ENCODE measurements around the gene ANKS1B. TPM values are rescaled to one million over a fixed set of nuclear protein-coding genes. Genes with fewer than 3 reads are reported as not detected.

The ANKS1B gene
- polyA plus RNA-seq, 3 donors: not detected

DNA sequence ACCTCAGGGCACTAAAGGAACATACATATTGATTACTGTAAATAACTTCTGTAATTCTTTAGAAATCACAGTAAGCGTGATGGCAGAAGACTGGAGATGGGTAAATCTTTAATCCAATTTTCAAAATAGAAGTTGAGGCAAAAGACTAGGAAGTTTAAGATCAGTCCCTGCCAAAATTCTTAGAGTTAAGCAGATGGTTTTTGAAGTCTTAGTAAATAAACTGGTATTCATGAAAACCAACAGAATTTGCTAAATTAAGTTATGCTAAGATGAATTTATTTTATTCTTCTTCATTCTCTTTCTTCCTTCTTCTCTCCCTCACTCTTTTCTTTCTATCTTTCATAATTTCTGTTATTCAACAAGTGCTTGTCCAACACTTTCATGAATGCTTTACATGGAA, 435.5 kb downstream of the ANKS1B start:
- no peaks in the 10 kb centered on the region for H3K36me3 Mint-ChIP-seq
- no peaks in the 10 kb centered on the region for H3K27me3 Mint-ChIP-seq (ENCODE audit: low read depth in 3 of 3)
- no peak overlapping the region for H3K27ac ChIP-seq (ENCODE audit: low read depth in 1 of 2, low read length in 2 of 2)
- TF ChIP-seq, protein P1, sequence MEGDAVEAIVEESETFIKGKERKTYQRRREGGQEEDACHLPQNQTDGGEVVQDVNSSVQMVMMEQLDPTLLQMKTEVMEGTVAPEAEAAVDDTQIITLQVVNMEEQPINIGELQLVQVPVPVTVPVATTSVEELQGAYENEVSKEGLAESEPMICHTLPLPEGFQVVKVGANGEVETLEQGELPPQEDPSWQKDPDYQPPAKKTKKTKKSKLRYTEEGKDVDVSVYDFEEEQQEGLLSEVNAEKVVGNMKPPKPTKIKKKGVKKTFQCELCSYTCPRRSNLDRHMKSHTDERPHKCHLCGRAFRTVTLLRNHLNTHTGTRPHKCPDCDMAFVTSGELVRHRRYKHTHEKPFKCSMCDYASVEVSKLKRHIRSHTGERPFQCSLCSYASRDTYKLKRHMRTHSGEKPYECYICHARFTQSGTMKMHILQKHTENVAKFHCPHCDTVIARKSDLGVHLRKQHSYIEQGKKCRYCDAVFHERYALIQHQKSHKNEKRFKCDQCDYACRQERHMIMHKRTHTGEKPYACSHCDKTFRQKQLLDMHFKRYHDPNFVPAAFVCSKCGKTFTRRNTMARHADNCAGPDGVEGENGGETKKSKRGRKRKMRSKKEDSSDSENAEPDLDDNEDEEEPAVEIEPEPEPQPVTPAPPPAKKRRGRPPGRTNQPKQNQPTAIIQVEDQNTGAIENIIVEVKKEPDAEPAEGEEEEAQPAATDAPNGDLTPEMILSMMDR (IDR thresholded peaks at IDR 0.05): no peak
- no peaks in the 10 kb centered on the region for H3K4me1 Mint-ChIP-seq
- no peak overlapping the region for H3K4me2 ChIP-seq (replicated peaks; ENCODE audit: extremely low read depth, low read length, poor library complexity, severe bottlenecking)
- no peaks in the 10 kb centered on the region for H3K9me3 ChIP-seq (replicated peaks in 1 of 2; ENCODE audit: control insufficient read depth in 1 of 2, insufficient read depth in 1 of 2, low read length in 2 of 2)
- intact Hi-C loops (cut with micrococcal nuclease): no loop called here
- no peak overlapping the region for H3K9ac ChIP-seq (ENCODE audit: insufficient read depth, low read length, poor library complexity, severe bottlenecking)
- H4K20me1 ChIP-seq (ENCODE audit: insufficient read depth, low read length): no peaks in the 10 kb centered on the region
- peaks cover 0 to 4% (median 1%) of the 10 kb centered on the region in 7 donors for H3K9me3 Mint-ChIP-seq
- H3K27me3 ChIP-seq (ENCODE audit: control insufficient read depth in 2 of 2, insufficient read depth in 2 of 2, low read length in 2 of 2): no peaks in the 10 kb centered on the region
- no peak overlapping the region for H3K27ac Mint-ChIP-seq
- no peaks in the 10 kb centered on the region for H3K4me1 ChIP-seq (ENCODE audit: control insufficient read depth in 1 of 2, insufficient read depth in 2 of 2, low read length in 2 of 2)
- no peak overlapping the region for H3K4me3 Mint-ChIP-seq
- no peaks in the 10 kb centered on the region for H3K36me3 ChIP-seq (replicated peaks in 1 of 2; ENCODE audit: control insufficient read depth in 1 of 2, insufficient read depth in 2 of 2, low read length in 2 of 2)
- H2AFZ ChIP-seq (ENCODE audit: insufficient read depth, low read depth, low read length, poor library complexity, severe bottlenecking): no peak overlapping the region
- no peak overlapping the region for H3K4me3 ChIP-seq (replicated peaks in 1 of 3; ENCODE audit: low read depth in 2 of 3, low read length in 3 of 3)
- no CpG with 5 or more reads among the region's 1 CpG for WGBS (ENCODE audit: insufficient coverage)
- no peaks in the 10 kb centered on the region for H3K79me2 ChIP-seq (ENCODE audit: insufficient read depth, low read length)
- DNase-seq: no peak

DNA sequence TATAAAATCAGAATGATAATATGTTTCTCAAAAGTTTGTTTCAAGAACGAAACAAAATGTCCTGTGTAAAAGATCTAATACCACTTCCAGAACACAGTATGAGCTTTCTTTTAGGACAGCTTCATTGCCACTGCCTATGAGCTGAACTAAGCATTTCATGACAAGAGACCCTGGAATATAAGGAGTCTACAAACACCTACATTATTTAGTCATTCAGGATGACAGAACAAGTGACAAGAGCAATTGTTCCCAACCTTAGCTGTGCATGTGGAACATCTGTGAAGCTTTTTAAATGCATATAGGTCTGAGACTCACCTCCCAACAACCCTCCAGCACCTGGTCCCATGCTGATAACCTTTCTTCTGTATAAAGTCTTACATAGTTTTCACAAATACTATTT, 440.3 kb downstream of the ANKS1B start:
- Mint-ChIP-seq H3K27ac (no peak overlapping the region), H3K4me3 (no peak overlapping the region), H3K4me1 (no peaks in the 10 kb centered on the region), H3K36me3 (no peaks in the 10 kb centered on the region), H3K9me3 (peaks cover 0 to 11% (median 2%) of the 10 kb centered on the region in 7 donors), H3K27me3 (ENCODE audit: low read depth in 3 of 3) (no peaks in the 10 kb centered on the region)
- intact Hi-C loops (cut with micrococcal nuclease): no loop called here
- Histone ChIP-seq H3K79me2 (ENCODE audit: insufficient read depth, low read length) (no peaks in the 10 kb centered on the region), H3K27me3 (ENCODE audit: control insufficient read depth in 2 of 2, insufficient read depth in 2 of 2, low read length in 2 of 2) (no peaks in the 10 kb centered on the region), H3K9me3 (replicated peaks in 1 of 2; ENCODE audit: control insufficient read depth in 1 of 2, insufficient read depth in 1 of 2, low read length in 2 of 2) (no peaks in the 10 kb centered on the region), H4K20me1 (ENCODE audit: insufficient read depth, low read length) (no peaks in the 10 kb centered on the region), H3K27ac (ENCODE audit: low read depth in 1 of 2, low read length in 2 of 2) (no peak overlapping the region), H3K9ac (ENCODE audit: insufficient read depth, low read length, poor library complexity, severe bottlenecking) (no peak overlapping the region), H2AFZ (ENCODE audit: insufficient read depth, low read depth, low read length, poor library complexity, severe bottlenecking) (no peak overlapping the region), H3K4me3 (replicated peaks in 1 of 3; ENCODE audit: low read depth in 2 of 3, low read length in 3 of 3) (no peak overlapping the region), H3K4me2 (replicated peaks; ENCODE audit: extremely low read depth, low read length, poor library complexity, severe bottlenecking) (no peak overlapping the region), H3K4me1 (ENCODE audit: control insufficient read depth in 1 of 2, insufficient read depth in 2 of 2, low read length in 2 of 2) (no peaks in the 10 kb centered on the region), H3K36me3 (replicated peaks in 1 of 2; ENCODE audit: control insufficient read depth in 1 of 2, insufficient read depth in 2 of 2, low read length in 2 of 2) (no peaks in the 10 kb centered on the region)
- no peak for DNase-seq
- TF ChIP-seq, protein P1 (IDR thresholded peaks at IDR 0.05): no peak
- WGBS (ENCODE audit: insufficient coverage): no CpG with 5 or more reads among the region's 1 CpG

Data from CD14-positive monocyte (primary cell).